SK-N-MC (cell line): Measurements from ENCODE around the gene GLTP.

Experiments used
- EZH2 ChIP-seq: fragments of 200-600 bp; sonication (generic); IDR thresholded peaks from one replicate; pipeline ENCODE4 v1.6.1; 2017; ENCODE audit warnings: antibody characterized with exemption
- POLR2AphosphoS5 ChIP-seq: IDR thresholded peaks from 2 replicates; pipeline ENCODE4 v1.6.1; 2012; ENCODE audit warnings: mild to moderate bottlenecking, low read depth, low read length, borderline replicate concordance

DNA sequence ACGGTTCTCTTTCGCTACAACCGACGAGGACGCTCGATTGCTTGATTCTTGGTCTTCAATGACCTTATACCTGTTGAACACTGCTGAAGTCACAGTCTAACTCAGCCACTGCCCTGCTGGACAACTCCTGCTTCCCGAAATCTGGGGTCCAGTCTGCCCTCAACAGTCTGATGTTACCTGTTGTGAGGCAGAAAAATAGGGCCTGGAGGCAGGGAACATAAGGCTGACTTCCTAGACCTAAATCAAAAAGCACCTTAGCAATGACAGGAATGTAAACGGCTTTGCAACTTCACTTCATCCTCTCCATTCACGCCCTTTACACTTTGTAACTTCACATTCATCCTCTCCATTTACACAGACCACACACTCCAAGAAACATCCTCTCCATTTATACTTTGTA lies 597 bp upstream of the GLTP start:
- TF ChIP-seq POLR2AphosphoS5 (no peak), EZH2 (no peak)
